Measurements from ENCODE around the gene NARS2. TPM values are rescaled to one million over a fixed set of nuclear protein-coding genes. Genes with fewer than 3 reads are reported as not detected.

Gene NARS2
- total and polyA plus RNA-seq, 9 of the 15 experiments (the other 6 are each of a cell fraction or from before 2014, with no cell fraction given) = 26.8 to 48.0 (median 34.2) TPM

GRCh38 chr11:78405805-78406204, 168.9 kb downstream of the NARS2 start (continued):
- TF ChIP-seq EGR1 (conservative IDR thresholded peaks at IDR 0.05) (no peak), RBM25 (IDR thresholded peaks at IDR 0.05; ENCODE audit: low read depth, low read length, severe bottlenecking) (no peak), ZNF589 (CRISPR knock-in tag; IDR thresholded peaks at IDR 0.05; ENCODE audit: low read depth) (no peak), DMBX1 (CRISPR knock-in tag; IDR thresholded peaks at IDR 0.05; ENCODE audit: borderline replicate concordance) (no peak), ZNF140 (CRISPR knock-in tag; IDR thresholded peaks at IDR 0.05) (no peak)

- in situ Hi-C loops (cut with MboI) (no loop called here), intact Hi-C loops (cut with micrococcal nuclease) (no loop called here)
- TF ChIP-seq ZNF79 (CRISPR knock-in tag; IDR thresholded peaks at IDR 0.05; ENCODE audit: low read depth) = no peak
- no peak for TF ChIP-seq ZBTB7A (IDR thresholded peaks at IDR 0.05; ENCODE audit: borderline replicate concordance, control insufficient read depth, low read depth, low read length)
- no peak for TF ChIP-seq ZNF695 (CRISPR knock-in tag; IDR thresholded peaks at IDR 0.05)
- TF ChIP-seq, protein P1, sequence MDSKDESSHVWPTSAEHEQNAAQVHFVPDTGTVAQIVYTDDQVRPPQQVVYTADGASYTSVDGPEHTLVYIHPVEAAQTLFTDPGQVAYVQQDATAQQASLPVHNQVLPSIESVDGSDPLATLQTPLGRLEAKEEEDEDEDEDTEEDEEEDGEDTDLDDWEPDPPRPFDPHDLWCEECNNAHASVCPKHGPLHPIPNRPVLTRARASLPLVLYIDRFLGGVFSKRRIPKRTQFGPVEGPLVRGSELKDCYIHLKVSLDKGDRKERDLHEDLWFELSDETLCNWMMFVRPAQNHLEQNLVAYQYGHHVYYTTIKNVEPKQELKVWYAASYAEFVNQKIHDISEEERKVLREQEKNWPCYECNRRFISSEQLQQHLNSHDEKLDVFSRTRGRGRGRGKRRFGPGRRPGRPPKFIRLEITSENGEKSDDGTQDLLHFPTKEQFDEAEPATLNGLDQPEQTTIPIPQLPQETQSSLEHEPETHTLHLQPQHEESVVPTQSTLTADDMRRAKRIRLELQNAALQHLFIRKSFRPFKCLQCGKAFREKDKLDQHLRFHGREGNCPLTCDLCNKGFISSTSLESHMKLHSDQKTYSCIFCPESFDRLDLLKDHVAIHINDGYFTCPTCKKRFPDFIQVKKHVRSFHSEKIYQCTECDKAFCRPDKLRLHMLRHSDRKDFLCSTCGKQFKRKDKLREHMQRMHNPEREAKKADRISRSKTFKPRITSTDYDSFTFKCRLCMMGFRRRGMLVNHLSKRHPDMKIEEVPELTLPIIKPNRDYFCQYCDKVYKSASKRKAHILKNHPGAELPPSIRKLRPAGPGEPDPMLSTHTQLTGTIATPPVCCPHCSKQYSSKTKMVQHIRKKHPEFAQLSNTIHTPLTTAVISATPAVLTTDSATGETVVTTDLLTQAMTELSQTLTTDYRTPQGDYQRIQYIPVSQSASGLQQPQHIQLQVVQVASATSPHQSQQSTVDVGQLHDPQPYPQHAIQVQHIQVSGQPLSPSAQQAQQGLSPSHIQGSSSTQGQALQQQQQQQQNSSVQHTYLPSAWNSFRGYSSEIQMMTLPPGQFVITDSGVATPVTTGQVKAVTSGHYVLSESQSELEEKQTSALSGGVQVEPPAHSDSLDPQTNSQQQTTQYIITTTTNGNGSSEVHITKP (IDR thresholded peaks at IDR 0.05; ENCODE audit: partially characterized antibody) = no peak
- TF ChIP-seq SMAD2 (IDR thresholded peaks at IDR 0.05; ENCODE audit: low read depth, low read length) = no peak
- TF ChIP-seq OTX1 (CRISPR knock-in tag; IDR thresholded peaks at IDR 0.05) = no peak
- TF ChIP-seq, protein P2, sequence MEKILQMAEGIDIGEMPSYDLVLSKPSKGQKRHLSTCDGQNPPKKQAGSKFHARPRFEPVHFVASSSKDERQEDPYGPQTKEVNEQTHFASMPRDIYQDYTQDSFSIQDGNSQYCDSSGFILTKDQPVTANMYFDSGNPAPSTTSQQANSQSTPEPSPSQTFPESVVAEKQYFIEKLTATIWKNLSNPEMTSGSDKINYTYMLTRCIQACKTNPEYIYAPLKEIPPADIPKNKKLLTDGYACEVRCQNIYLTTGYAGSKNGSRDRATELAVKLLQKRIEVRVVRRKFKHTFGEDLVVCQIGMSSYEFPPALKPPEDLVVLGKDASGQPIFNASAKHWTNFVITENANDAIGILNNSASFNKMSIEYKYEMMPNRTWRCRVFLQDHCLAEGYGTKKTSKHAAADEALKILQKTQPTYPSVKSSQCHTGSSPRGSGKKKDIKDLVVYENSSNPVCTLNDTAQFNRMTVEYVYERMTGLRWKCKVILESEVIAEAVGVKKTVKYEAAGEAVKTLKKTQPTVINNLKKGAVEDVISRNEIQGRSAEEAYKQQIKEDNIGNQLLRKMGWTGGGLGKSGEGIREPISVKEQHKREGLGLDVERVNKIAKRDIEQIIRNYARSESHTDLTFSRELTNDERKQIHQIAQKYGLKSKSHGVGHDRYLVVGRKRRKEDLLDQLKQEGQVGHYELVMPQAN (IDR thresholded peaks at IDR 0.05; ENCODE audit: borderline replicate concordance) = no peak
- TF ChIP-seq, protein P3, sequence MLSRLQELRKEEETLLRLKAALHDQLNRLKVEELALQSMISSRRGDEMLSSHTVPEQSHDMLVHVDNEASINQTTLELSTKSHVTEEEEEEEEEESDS (CRISPR knock-in tag; IDR thresholded peaks at IDR 0.05) = no peak
- TF ChIP-seq, protein P4, sequence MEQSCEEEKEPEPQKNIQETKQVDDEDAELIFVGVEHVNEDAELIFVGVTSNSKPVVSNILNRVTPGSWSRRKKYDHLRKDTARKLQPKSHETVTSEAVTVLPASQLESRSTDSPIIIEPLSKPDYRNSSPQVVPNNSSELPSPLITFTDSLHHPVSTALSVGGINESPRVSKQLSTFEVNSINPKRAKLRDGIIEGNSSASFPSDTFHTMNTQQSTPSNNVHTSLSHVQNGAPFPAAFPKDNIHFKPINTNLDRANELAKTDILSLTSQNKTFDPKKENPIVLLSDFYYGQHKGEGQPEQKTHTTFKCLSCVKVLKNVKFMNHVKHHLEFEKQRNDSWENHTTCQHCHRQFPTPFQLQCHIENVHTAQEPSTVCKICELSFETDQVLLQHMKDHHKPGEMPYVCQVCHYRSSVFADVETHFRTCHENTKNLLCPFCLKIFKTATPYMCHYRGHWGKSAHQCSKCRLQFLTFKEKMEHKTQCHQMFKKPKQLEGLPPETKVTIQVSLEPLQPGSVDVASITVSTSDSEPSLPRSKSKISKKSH (CRISPR knock-in tag; IDR thresholded peaks at IDR 0.05) = no peak
- no peak for TF ChIP-seq ZFP1 (CRISPR knock-in tag; IDR thresholded peaks at IDR 0.05)
Observed at GRCh38 chr11:78403781-78404180, 170.9 kb downstream of the NARS2 start.

More at GRCh38 chr11:78403781-78404180, 170.9 kb downstream of the NARS2 start:
- CTCF ChIA-PET (ENCODE audit: low intra/inter-chr PET ratio) = no interaction called here
- no peak for FAIRE-seq
- Histone ChIP-seq H3K79me2 (ENCODE audit: control insufficient read depth, insufficient read depth, low read length) (peaks cover 91% of the 10 kb centered on the region), H3K36me3 (ENCODE audit: control insufficient read depth, insufficient read depth, low read length) (peaks cover 15% of the 10 kb centered on the region; the same call in 2 of the 3 replicates), H3K9me1 (ENCODE audit: control insufficient read depth, insufficient read depth, low read length) (no peaks in the 10 kb centered on the region), H3K4me2 (ENCODE audit: insufficient read depth, low read length) (no peak overlapping the region), H3K27me3 (ENCODE audit: control insufficient read depth in 2 of 2, insufficient read depth in 2 of 2, low read length in 2 of 2) (no peaks in the 10 kb centered on the region), H3K4me1 (replicated peaks in 1 of 2; ENCODE audit: control insufficient read depth in 2 of 2, insufficient read depth in 2 of 2, low read length in 2 of 2) (peaks cover 16 to 30% of the 10 kb centered on the region in 2 experiments), H3K9ac (ENCODE audit: insufficient read depth in 1 of 2, low read depth in 2 of 2, low read length in 2 of 2) (no peak overlapping the region), H4K20me1 (replicated peaks; ENCODE audit: control insufficient read depth, insufficient read depth, low read length) (no peaks in the 10 kb centered on the region), H2AFZ (ENCODE audit: low read depth, low read length) (no peak overlapping the region), H3K27ac (ENCODE audit: extremely low read depth, low read depth, low read length) (no peak overlapping the region), H3K9me3 (replicated peaks; ENCODE audit: control insufficient read depth, insufficient read depth, low read depth, low read length) (no peaks in the 10 kb centered on the region; the same call in 1 of the 2 replicates), H3K4me3 (no peak overlapping the region)
- no peak for DNase-seq (ENCODE audit: extremely low read depth in 1 of 4, low spot score in 3 of 4)
- 73% methylated on average over 2 of the region's 2 CpGs for WGBS (ENCODE audit: insufficient coverage, low coverage, missing lambda C conversion rate)
- POLR2A ChIA-PET = interaction anchor here (0.7 to 1.4 kb wide), 2 partner anchors 11 kb away, joined by 3 to 5 read pairs; no protein-coding TSS in a partner anchor
- no TSS peak for BruUV-seq (replicated peaks)
- no peak for ATAC-seq

Data from K562 (cell line).